ENCODE measurements around the gene GLS.

The GLS gene

GRCh38 chr2:191013932-191014652 is 133.5 kb downstream of the GLS start, which contains the start of gene STAT1:
STAT1 (minus strand) TSS chr2:191014171; CDS start chr2:191010003, 4,168 bp downstream.
- DNase-seq (ENCODE audit: low read depth in 2 of 2): peak; percentile 92 to 96

- no peak for DNase-seq (ENCODE audit: low read depth in 2 of 2)
Observed at GRCh38 chr2:191014653-191015020, 134.0 kb downstream of the GLS start.

Measured in stimulated activated CD4-positive, alpha-beta T cell treated with anti-CD3 and anti-CD28 coated beads, Interleukin-4, amount 100 ng/mL, for 48 hours (primary cell).